Caco-2 (cell line): ENCODE measurements around the gene SRSF8. TPM values are rescaled to one million over a fixed set of nuclear protein-coding genes. Genes with fewer than 3 reads are reported as not detected.

Experiments used
- BruUV-seq: library from RNA; stranded (reverse); fragments of 400-500 nt; replicated peaks from 2 replicates; lab custom pipeline; 2021; lab: Mats Ljungman, UMichigan
- CTCF ChIA-PET: fragments of 300-600 bp; sonication (Branson Sonifier 250); formaldehyde crosslinking; loops from one replicate; lab custom pipeline; 2022; ENCODE audit warnings: antibody characterized with exemption; lab: Charles Lee
- POLR2A ChIA-PET: fragments of 300-600 bp; sonication (Branson Sonifier 250); formaldehyde crosslinking; loops from one replicate; lab custom pipeline; 2022; ENCODE audit warnings: antibody characterized with exemption; lab: Charles Lee
- DNase-seq, 2 experiments: peaks; one replicate each; pipeline versions ENCODE4 v3.0.0 to v3.0.0-alpha.2; 2020 to 2022
- H3K27me3 ChIP-seq: replicated peaks from 2 replicates; pipeline ENCODE4 v1.6.0; 2011; ENCODE audit warnings: low read length; ENCODE audit not compliant: control insufficient read depth, insufficient read depth
- H3K36me3 ChIP-seq: 2 replicates; pipeline ENCODE4 v1.5.1; 2011; ENCODE audit warnings: low read length; ENCODE audit not compliant: control insufficient read depth, insufficient read depth
- H3K4me1 ChIP-seq: fragments of 250-450 bp; sonication (Bioruptor Pico); 2 replicates; pipeline ENCODE4 v1.5.1; 2020; ENCODE audit warnings: mild to moderate bottlenecking
- H3K4me3 ChIP-seq: 2 replicates; pipeline ENCODE4 v1.5.1; 2011; ENCODE audit warnings: low read depth, mild to moderate bottlenecking, control low read depth, low read length
- H3K9me3 ChIP-seq: fragments of 250-450 bp; sonication (Bioruptor Pico); 2 replicates; pipeline ENCODE4 v1.5.1; 2020; ENCODE audit warnings: mild to moderate bottlenecking, moderate library complexity
- H3K27ac Mint-ChIP-seq: one replicate; pipeline ENCODE4 v1.8.0; 2022; ENCODE audit warnings: mixed read lengths; ENCODE audit not compliant: unreplicated experiment
- H3K27me3 Mint-ChIP-seq: one replicate; pipeline ENCODE4 v1.8.0; 2022; ENCODE audit warnings: mixed read lengths; ENCODE audit not compliant: insufficient read depth, unreplicated experiment
- H3K36me3 Mint-ChIP-seq: one replicate; pipeline ENCODE4 v1.8.0; 2022; ENCODE audit warnings: mild to moderate bottlenecking, mixed read lengths; ENCODE audit not compliant: insufficient read depth, unreplicated experiment
- H3K4me1 Mint-ChIP-seq: one replicate; pipeline ENCODE4 v1.8.0; 2022; ENCODE audit warnings: low read depth, mixed read lengths; ENCODE audit not compliant: unreplicated experiment
- H3K4me3 Mint-ChIP-seq: one replicate; pipeline ENCODE4 v1.8.0; 2022; ENCODE audit warnings: mild to moderate bottlenecking, moderate library complexity, mixed read lengths; ENCODE audit not compliant: unreplicated experiment
- H3K9me3 Mint-ChIP-seq: one replicate; pipeline ENCODE4 v1.8.0; 2022; ENCODE audit warnings: mixed read lengths; ENCODE audit not compliant: unreplicated experiment
- CTCF ChIP-seq, 2 experiments: fragments of 200-600 bp in 1 of 2; IDR thresholded peaks; 1 replicate in 1 of 2; 2 replicates in 1 of 2; pipeline versions ENCODE4 v1.5.1 to v1.8.0; 2011 to 2022; ENCODE audit warnings: antibody characterized with exemption in 1 of 2, control low read depth in 1 of 2, inconsistent platforms in 1 of 2, low read depth in 1 of 2, low read length in 1 of 2, mild to moderate bottlenecking in 1 of 2, moderate library complexity in 1 of 2; ENCODE audit not compliant: insufficient read depth in 1 of 2, severe bottlenecking in 1 of 2, unreplicated experiment in 1 of 2
- intact Hi-C: fragments of 100-400 bp; cut with micrococcal nuclease; formaldehyde crosslinking; loops from one replicate; pipeline ENCODE4 v1.10.0; 2022; ENCODE audit not compliant: unreplicated experiment
- total RNA-seq: library from RNA; stranded (reverse); gene quantifications from 2 replicates; pipeline ENCODE4 v1.2.3, GENCODE V29; 2022

SRSF8 gene
- total RNA-seq, 1 experiment from 2014 or later: 44.5 TPM

- no peak for DNase-seq
- no peak overlapping the region for H3K27ac Mint-ChIP-seq
- no peaks in the 10 kb centered on the region for H3K9me3 Mint-ChIP-seq
- no peak overlapping the region for H3K4me3 Mint-ChIP-seq
- Histone ChIP-seq H3K9me3 (no peaks in the 10 kb centered on the region), H3K27me3 (no peaks in the 10 kb centered on the region), H3K4me3 (no peak overlapping the region), H3K4me1 (peaks cover 18% of the 10 kb centered on the region), H3K36me3 (no peaks in the 10 kb centered on the region)
- intact Hi-C loops: no loop called here
- no TSS peak for BruUV-seq
- no peaks in the 10 kb centered on the region for H3K36me3 Mint-ChIP-seq
- no peak for TF ChIP-seq CTCF (IDR thresholded peaks at IDR 0.05; ENCODE audit: insufficient read depth in 1 of 2, low read depth in 1 of 2, low read length in 1 of 2, severe bottlenecking in 1 of 2, unreplicated experiment in 1 of 2)
- H3K27me3 Mint-ChIP-seq: peaks cover 3% of the 10 kb centered on the region
- peaks cover 8% of the 10 kb centered on the region for H3K4me1 Mint-ChIP-seq
- ChIA-PET POLR2A (interaction anchor here (1.1 to 1.7 kb wide), 3 partner anchors 10 to 14 kb away, joined by 3 to 5 read pairs (median 4); partner anchors contain the start of gene SRSF8), CTCF (interaction anchor here (1.3 to 2.0 kb wide), 3 partner anchors 12 to 69 kb away, joined by 4 to 7 read pairs (median 6); partner anchors contain the start of gene SRSF8)
Observed at GRCh38 chr11:95081010-95081409, 14.3 kb downstream of the SRSF8 start.

- Histone ChIP-seq H3K4me3 (no peak overlapping the region), H3K27me3 (no peaks in the 10 kb centered on the region), H3K36me3 (no peaks in the 10 kb centered on the region), H3K4me1 (peaks cover 14% of the 10 kb centered on the region), H3K9me3 (no peaks in the 10 kb centered on the region)
- Mint-ChIP-seq H3K36me3 (no peaks in the 10 kb centered on the region), H3K4me1 (peaks cover 5% of the 10 kb centered on the region), H3K27ac (no peak overlapping the region), H3K4me3 (no peak overlapping the region), H3K27me3 (peaks cover 3% of the 10 kb centered on the region), H3K9me3 (no peaks in the 10 kb centered on the region)
- DNase-seq: no peak
- ChIA-PET POLR2A (interaction anchor here (1.1 to 1.7 kb wide), 3 partner anchors 9 to 15 kb away, joined by 3 to 5 read pairs (median 4); partner anchors contain the start of gene SRSF8), CTCF (interaction anchor here (1.3 to 2.0 kb wide), 3 partner anchors 12 to 69 kb away, joined by 4 to 7 read pairs (median 6); partner anchors contain the start of gene SRSF8)
- no TSS peak for BruUV-seq
- no peak for TF ChIP-seq CTCF (IDR thresholded peaks at IDR 0.05; ENCODE audit: insufficient read depth in 1 of 2, low read depth in 1 of 2, low read length in 1 of 2, severe bottlenecking in 1 of 2, unreplicated experiment in 1 of 2)
- intact Hi-C loops: no loop called here
Observed at GRCh38 chr11:95081412-95081811, 14.7 kb downstream of the SRSF8 start.

GRCh38 chr11:95082576-95083001, 15.9 kb downstream of the SRSF8 start:
- DNase-seq: no peak
- ChIA-PET POLR2A (no interaction called here), CTCF (no interaction called here)
- TF ChIP-seq CTCF (IDR thresholded peaks at IDR 0.05; ENCODE audit: insufficient read depth in 1 of 2, low read depth in 1 of 2, low read length in 1 of 2, severe bottlenecking in 1 of 2, unreplicated experiment in 1 of 2): no peak
- H3K4me3 Mint-ChIP-seq: no peak overlapping the region
- H3K27ac Mint-ChIP-seq: no peak overlapping the region
- H3K27me3 Mint-ChIP-seq: peaks cover 3% of the 10 kb centered on the region
- no TSS peak for BruUV-seq
- no peaks in the 10 kb centered on the region for H3K9me3 ChIP-seq
- no peaks in the 10 kb centered on the region for H3K36me3 Mint-ChIP-seq
- no peaks in the 10 kb centered on the region for H3K4me1 Mint-ChIP-seq
- intact Hi-C loops: no loop called here
- no peaks in the 10 kb centered on the region for H3K36me3 ChIP-seq
- H3K9me3 Mint-ChIP-seq: no peaks in the 10 kb centered on the region
- no peaks in the 10 kb centered on the region for H3K27me3 ChIP-seq
- H3K4me1 ChIP-seq: peaks cover 11% of the 10 kb centered on the region
- no peak overlapping the region for H3K4me3 ChIP-seq
